Tibial nerve (tissue), 4 donors: ENCODE data around the gene FRK. TPM values are rescaled to one million over a fixed set of nuclear protein-coding genes. Genes with fewer than 3 reads are reported as not detected.

Source experiments
- DNase-seq, 2 donors: peaks; one replicate each; pipeline ENCODE4 v3.0.0-alpha.2; 2019; ENCODE audit warnings: low spot score in 2 of 2
- H3K27ac ChIP-seq, 4 donors: fragments of 200-600 bp; sonication (generic) in 3 of 4; one replicate each; pipeline ENCODE4 v1.5.1; 2017 to 2019; ENCODE audit warnings: mild to moderate bottlenecking in 1 of 4
- H3K27me3 ChIP-seq, 2 donors: fragments of 200-600 bp; sonication (generic) in 1 of 2; one replicate each; pipeline versions ENCODE4 v1.5.1 to v1.6.0; 2017 to 2019
- H3K36me3 ChIP-seq, 3 donors: fragments of 200-600 bp; sonication (generic); one replicate each; pipeline ENCODE4 v1.5.1; 2018 to 2019
- H3K4me1 ChIP-seq, 4 donors: fragments of 200-600 bp; sonication (generic) in 3 of 4; one replicate each; pipeline ENCODE4 v1.5.1; 2017 to 2019
- H3K4me3 ChIP-seq, 4 donors: fragments of 200-600 bp; sonication (generic) in 3 of 4; one replicate each; pipeline ENCODE4 v1.5.1; 2017 to 2019; ENCODE audit warnings: mild to moderate bottlenecking in 1 of 4, moderate library complexity in 1 of 4
- H3K9me3 ChIP-seq, 4 donors: fragments of 200-600 bp; sonication (generic) in 3 of 4; one replicate each; pipeline ENCODE4 v1.5.1; 2017 to 2019
- CTCF ChIP-seq, 5 experiments: fragments of 200-600 bp in 3 of 5; fragments of 450-650 bp in 2 of 5; sonication (generic) in 3 of 5; IDR thresholded peaks; one replicate each; pipeline ENCODE4 v1.5.1; 2016 to 2019; ENCODE audit warnings: antibody characterized with exemption in 5 of 5, mild to moderate bottlenecking in 3 of 5, moderate library complexity in 2 of 5
- EP300 ChIP-seq, 2 donors: sonication (generic); formaldehyde crosslinking; IDR thresholded peaks; one replicate each; pipeline ENCODE4 v1.6.1; 2017; ENCODE audit warnings: antibody characterized with exemption in 2 of 2, mild to moderate bottlenecking in 1 of 2
- POLR2A ChIP-seq, 2 donors: fragments of 450-650 bp; IDR thresholded peaks; one replicate each; pipeline ENCODE4 v1.6.1; 2017; ENCODE audit warnings: antibody characterized with exemption in 2 of 2, mild to moderate bottlenecking in 2 of 2, moderate library complexity in 2 of 2
- WGBS, 2 donors: methylation state at CpG; one replicate each; pipeline ENCODE4 v1.1.5; 2018; 5-methylcytosine and 5-hydroxymethylcytosine counted together
- total RNA-seq, 4 donors: library from RNA; depleted of rRNA; stranded (reverse); fragments of >200 nt; gene quantifications; one replicate each; pipeline ENCODE4 v1.1.0, GENCODE V29; 2016

The FRK gene
- total RNA-seq, 4 donors from 2014 or later, result 0.78 to 1.3 (median 0.97) TPM

GRCh38 chr6:116019428-116019827 lies 41.3 kb downstream of the FRK start:
- no peaks in the 10 kb centered on the region for H3K36me3 ChIP-seq
- no peaks in the 10 kb centered on the region for H3K27me3 ChIP-seq
- peaks cover 0 to 12% (median 0%) of the 10 kb centered on the region in 4 donors for H3K4me1 ChIP-seq
- H3K4me3 ChIP-seq, result no peak overlapping the region
- TF ChIP-seq EP300 (IDR thresholded peaks at IDR 0.05), result no peak
- TF ChIP-seq CTCF (IDR thresholded peaks at IDR 0.05), result no peak
- TF ChIP-seq POLR2A (IDR thresholded peaks at IDR 0.05), result no peak
- 81 to 96% methylated on average over 2 of the region's 2 CpGs for WGBS, 2 donors
- no peak for DNase-seq
- H3K9me3 ChIP-seq, result no peaks in the 10 kb centered on the region
- no peak overlapping the region for H3K27ac ChIP-seq

GRCh38 chr6:116018976-116019375 lies 41.7 kb downstream of the FRK start:
- no peaks in the 10 kb centered on the region for H3K36me3 ChIP-seq
- H3K4me1 ChIP-seq, result peaks cover 0 to 12% (median 0%) of the 10 kb centered on the region in 4 donors
- H3K27me3 ChIP-seq, result no peaks in the 10 kb centered on the region
- 48 to 60% methylated on average over 1 of the region's 1 CpG for WGBS, 2 donors
- no peak overlapping the region for H3K4me3 ChIP-seq
- no peak for DNase-seq
- H3K27ac ChIP-seq, result no peak overlapping the region
- no peaks in the 10 kb centered on the region for H3K9me3 ChIP-seq
- TF ChIP-seq CTCF (IDR thresholded peaks at IDR 0.05) (no peak), EP300 (IDR thresholded peaks at IDR 0.05) (no peak)

- no peak for TF ChIP-seq CTCF (IDR thresholded peaks at IDR 0.05)
- no peak for TF ChIP-seq POLR2A (IDR thresholded peaks at IDR 0.05)
- TF ChIP-seq EP300 (IDR thresholded peaks at IDR 0.05), result no peak
These were observed 43.0 kb downstream of the FRK start for GRCh38 chr6:116017546-116018295.

GRCh38 chr6:116016846-116017545 lies 43.7 kb downstream of the FRK start:
- H3K4me1 ChIP-seq, result peaks cover 0 to 12% (median 0%) of the 10 kb centered on the region in 4 donors
- no peak overlapping the region for H3K4me3 ChIP-seq
- no peaks in the 10 kb centered on the region for H3K9me3 ChIP-seq
- no peaks in the 10 kb centered on the region for H3K36me3 ChIP-seq
- no peaks in the 10 kb centered on the region for H3K27me3 ChIP-seq
- WGBS, 2 donors, result 41 to 47% methylated on average over 4 of the region's 4 CpGs
- TF ChIP-seq POLR2A (IDR thresholded peaks at IDR 0.05) (no peak), EP300 (IDR thresholded peaks at IDR 0.05) (no peak), CTCF (IDR thresholded peaks at IDR 0.05) (no peak)
- no peak for DNase-seq
- H3K27ac ChIP-seq, result no peak overlapping the region

More at GRCh38 chr6:116017546-116018295, 43.0 kb downstream of the FRK start:
- Histone ChIP-seq H3K4me1 (peaks cover 0 to 12% (median 0%) of the 10 kb centered on the region in 4 donors), H3K27ac (no peak overlapping the region), H3K9me3 (no peaks in the 10 kb centered on the region), H3K4me3 (no peak overlapping the region), H3K36me3 (no peaks in the 10 kb centered on the region), H3K27me3 (no peaks in the 10 kb centered on the region)
- no peak for DNase-seq
- 66 to 69% methylated on average over 2 of the region's 2 CpGs for WGBS, 2 donors

GRCh38 chr6:116015983-116016382 lies 44.7 kb downstream of the FRK start:
- no peak for DNase-seq
- no peak overlapping the region for H3K27ac ChIP-seq
- H3K36me3 ChIP-seq, result no peaks in the 10 kb centered on the region
- H3K9me3 ChIP-seq, result no peaks in the 10 kb centered on the region
- no peaks in the 10 kb centered on the region for H3K27me3 ChIP-seq
- peaks cover 0 to 12% (median 6%) of the 10 kb centered on the region in 4 donors for H3K4me1 ChIP-seq
- no peak overlapping the region for H3K4me3 ChIP-seq
- TF ChIP-seq CTCF (IDR thresholded peaks at IDR 0.05) (no peak), EP300 (IDR thresholded peaks at IDR 0.05) (no peak), POLR2A (IDR thresholded peaks at IDR 0.05) (no peak)
